ENCODE measurements around the gene ZFR2.

Gene ZFR2

GRCh38 chr19:3867971-3868769 is 668 bp downstream of the ZFR2 start:
- no peak for DNase-seq

- DNase-seq = no peak
Measured at GRCh38 chr19:3866910-3867638, 1.8 kb downstream of the ZFR2 start.

- DNase-seq = no peak
Measured at GRCh38 chr19:3863648-3864047, 5.2 kb downstream of the ZFR2 start.

GRCh38 chr19:3862826-3863500 is 5.9 kb downstream of the ZFR2 start:
- no peak for DNase-seq

- DNase-seq = no peak
Measured at GRCh38 chr19:3860499-3860898, 8.3 kb downstream of the ZFR2 start.

- no peak for DNase-seq
Measured at GRCh38 chr19:3857449-3858003, 11.3 kb downstream of the ZFR2 start.

- no peak for DNase-seq
Measured at GRCh38 chr19:3855320-3855719, 13.5 kb downstream of the ZFR2 start.

GRCh38 chr19:3852614-3853254 is 16.1 kb downstream of the ZFR2 start:
- DNase-seq = no peak

- no peak for DNase-seq
Measured at GRCh38 chr19:3852177-3852511, 16.7 kb downstream of the ZFR2 start.

GRCh38 chr19:3851254-3852176 is 17.3 kb downstream of the ZFR2 start:
- no peak for DNase-seq

GRCh38 chr19:3850320-3850972 is 18.4 kb downstream of the ZFR2 start:
- DNase-seq = no peak

GRCh38 chr19:3849787-3850186 is 19.1 kb downstream of the ZFR2 start:
- no peak for DNase-seq

- DNase-seq = peak; percentile 27 to 42
Measured at GRCh38 chr19:3849092-3849491, 19.7 kb downstream of the ZFR2 start.

GRCh38 chr19:3844596-3844995 is 24.2 kb downstream of the ZFR2 start:
- DNase-seq = no peak

GRCh38 chr19:3842948-3843347 is 25.9 kb downstream of the ZFR2 start:
- no peak for DNase-seq

- DNase-seq = no peak
Measured at GRCh38 chr19:3840804-3841203, 28.0 kb downstream of the ZFR2 start.

GRCh38 chr19:3839941-3840340 is 28.9 kb downstream of the ZFR2 start:
- no peak for DNase-seq

GRCh38 chr19:3838661-3839060 is 30.2 kb downstream of the ZFR2 start:
- DNase-seq = no peak

- DNase-seq = no peak
Measured at GRCh38 chr19:3837922-3838321, 30.9 kb downstream of the ZFR2 start.

- DNase-seq = no peak
Measured at GRCh38 chr19:3837332-3837731, 31.5 kb downstream of the ZFR2 start.

- DNase-seq = no peak
Measured at GRCh38 chr19:3836887-3837286, 32.0 kb downstream of the ZFR2 start.

GRCh38 chr19:3835055-3835435 is 33.8 kb downstream of the ZFR2 start:
- DNase-seq = no peak
